ENCODE data around the gene NLRC4. TPM values are rescaled to one million over a fixed set of nuclear protein-coding genes. Genes with fewer than 3 reads are reported as not detected.

NLRC4 gene
- total RNA-seq, 6 experiments from 2014 or later: 0.56 to 1.9 (median 0.81) TPM

- no peak for ATAC-seq
- H3K4me1 ChIP-seq: no peaks in the 10 kb centered on the region
Measured at GRCh38 chr2:32271063-32271462, 6.4 kb upstream of the NLRC4 start.

GRCh38 chr2:32262105-32262504 is 2.6 kb downstream of the NLRC4 start:
- H3K4me3 ChIP-seq: no peak overlapping the region
- intact Hi-C loops (cut with DNase I): no loop called here
- no peaks in the 10 kb centered on the region for H3K4me1 ChIP-seq
- no peaks in the 10 kb centered on the region for H3K36me3 ChIP-seq
- peak; percentile 59 to 69 (median 62) for ATAC-seq
- no peaks in the 10 kb centered on the region for H3K27me3 ChIP-seq
- no peaks in the 10 kb centered on the region for H3K9me3 ChIP-seq
- no peak overlapping the region for H3K27ac ChIP-seq
- DNase-seq: no peak
- TF ChIP-seq, protein P1, sequence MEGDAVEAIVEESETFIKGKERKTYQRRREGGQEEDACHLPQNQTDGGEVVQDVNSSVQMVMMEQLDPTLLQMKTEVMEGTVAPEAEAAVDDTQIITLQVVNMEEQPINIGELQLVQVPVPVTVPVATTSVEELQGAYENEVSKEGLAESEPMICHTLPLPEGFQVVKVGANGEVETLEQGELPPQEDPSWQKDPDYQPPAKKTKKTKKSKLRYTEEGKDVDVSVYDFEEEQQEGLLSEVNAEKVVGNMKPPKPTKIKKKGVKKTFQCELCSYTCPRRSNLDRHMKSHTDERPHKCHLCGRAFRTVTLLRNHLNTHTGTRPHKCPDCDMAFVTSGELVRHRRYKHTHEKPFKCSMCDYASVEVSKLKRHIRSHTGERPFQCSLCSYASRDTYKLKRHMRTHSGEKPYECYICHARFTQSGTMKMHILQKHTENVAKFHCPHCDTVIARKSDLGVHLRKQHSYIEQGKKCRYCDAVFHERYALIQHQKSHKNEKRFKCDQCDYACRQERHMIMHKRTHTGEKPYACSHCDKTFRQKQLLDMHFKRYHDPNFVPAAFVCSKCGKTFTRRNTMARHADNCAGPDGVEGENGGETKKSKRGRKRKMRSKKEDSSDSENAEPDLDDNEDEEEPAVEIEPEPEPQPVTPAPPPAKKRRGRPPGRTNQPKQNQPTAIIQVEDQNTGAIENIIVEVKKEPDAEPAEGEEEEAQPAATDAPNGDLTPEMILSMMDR (IDR thresholded peaks at IDR 0.05): no peak
- TF ChIP-seq POLR2A (IDR thresholded peaks at IDR 0.05): no peak
- WGBS (ENCODE audit: insufficient coverage, low coverage, low lambda C conversion rate, missing lambda C conversion rate): 67% methylated on average over 3 of the region's 3 CpGs

More at GRCh38 chr2:32271063-32271462, 6.4 kb upstream of the NLRC4 start:
- Histone ChIP-seq H3K36me3 (no peaks in the 10 kb centered on the region), H3K4me3 (no peak overlapping the region), H3K27ac (no peak overlapping the region), H3K27me3 (no peaks in the 10 kb centered on the region), H3K9me3 (no peaks in the 10 kb centered on the region)
- WGBS (ENCODE audit: insufficient coverage, low coverage, low lambda C conversion rate, missing lambda C conversion rate): 52% methylated on average over 2 of the region's 2 CpGs
- TF ChIP-seq POLR2A (IDR thresholded peaks at IDR 0.05): no peak
- TF ChIP-seq, protein P1 (IDR thresholded peaks at IDR 0.05): no peak
- intact Hi-C loops (cut with DNase I): no loop called here
- no peak for DNase-seq

DNA sequence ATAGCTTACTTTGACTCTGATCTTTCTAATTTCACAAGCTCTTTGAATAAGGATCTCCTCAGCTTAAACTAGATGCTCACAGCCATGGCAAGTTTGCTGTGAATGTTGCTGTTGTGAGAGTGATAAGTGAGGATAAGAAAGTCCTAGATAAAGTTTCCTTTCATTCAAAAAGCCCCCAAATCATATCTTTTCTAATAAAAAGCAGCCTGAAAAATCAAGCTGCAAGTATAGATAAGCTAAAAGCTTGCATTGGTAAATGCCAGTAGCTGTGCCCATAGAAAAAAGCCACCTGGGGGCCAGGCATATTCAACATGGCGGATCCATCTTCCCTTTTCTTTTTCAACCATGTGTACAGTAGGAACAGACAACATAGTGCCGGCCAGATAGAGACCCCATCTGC is 4.3 kb downstream of the NLRC4 start:
- Histone ChIP-seq H3K4me3 (no peak overlapping the region), H3K4me1 (no peaks in the 10 kb centered on the region), H3K9me3 (no peaks in the 10 kb centered on the region), H3K27ac (no peak overlapping the region), H3K27me3 (no peaks in the 10 kb centered on the region), H3K36me3 (no peaks in the 10 kb centered on the region)
- ATAC-seq (no peak), DNase-seq (no peak)
- WGBS (ENCODE audit: insufficient coverage, low coverage, low lambda C conversion rate, missing lambda C conversion rate): 67% methylated on average over 2 of the region's 2 CpGs
- TF ChIP-seq, protein P1 (IDR thresholded peaks at IDR 0.05): no peak
- no peak for TF ChIP-seq POLR2A (IDR thresholded peaks at IDR 0.05)
- intact Hi-C loops (cut with DNase I): no loop called here

DNA sequence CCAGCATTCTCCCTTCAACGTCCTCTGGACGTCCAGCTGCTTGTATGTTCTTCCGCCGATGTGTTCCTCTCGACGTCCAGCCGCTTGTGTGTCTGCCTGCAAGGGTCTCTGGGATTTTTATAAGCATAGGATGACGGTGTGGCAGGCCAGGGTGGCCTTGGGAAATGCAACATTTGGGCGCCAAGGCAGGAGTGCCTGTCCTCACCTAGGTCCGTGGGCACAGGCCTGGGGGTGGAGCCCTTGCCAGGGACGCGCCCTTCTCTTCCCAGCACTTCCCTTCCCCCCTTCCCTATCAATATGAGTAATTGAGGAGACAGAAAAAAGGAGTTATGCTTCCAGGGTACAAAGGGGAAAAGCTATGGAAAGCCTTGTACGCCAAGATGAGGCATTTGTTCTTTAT is 6.4 kb downstream of the NLRC4 start:
- 81% methylated on average over 11 of the region's 13 CpGs for WGBS (ENCODE audit: insufficient coverage, low coverage, low lambda C conversion rate, missing lambda C conversion rate)
- DNase-seq: no peak
- no peaks in the 10 kb centered on the region for H3K36me3 ChIP-seq

More for the DNA sequence above, 6.4 kb downstream of the NLRC4 start:
- H3K27me3 ChIP-seq: no peaks in the 10 kb centered on the region
- H3K9me3 ChIP-seq: no peaks in the 10 kb centered on the region
- no peaks in the 10 kb centered on the region for H3K4me1 ChIP-seq
- intact Hi-C loops (cut with DNase I): no loop called here
- no peak overlapping the region for H3K27ac ChIP-seq
- no peak for ATAC-seq
- no peak overlapping the region for H3K4me3 ChIP-seq
- TF ChIP-seq POLR2A (IDR thresholded peaks at IDR 0.05): no peak
- TF ChIP-seq, protein P1 (IDR thresholded peaks at IDR 0.05): no peak

All from right lobe of liver (tissue), 6 donors.